Measurements from ENCODE around the gene IMMP2L.

IMMP2L gene

DNA sequence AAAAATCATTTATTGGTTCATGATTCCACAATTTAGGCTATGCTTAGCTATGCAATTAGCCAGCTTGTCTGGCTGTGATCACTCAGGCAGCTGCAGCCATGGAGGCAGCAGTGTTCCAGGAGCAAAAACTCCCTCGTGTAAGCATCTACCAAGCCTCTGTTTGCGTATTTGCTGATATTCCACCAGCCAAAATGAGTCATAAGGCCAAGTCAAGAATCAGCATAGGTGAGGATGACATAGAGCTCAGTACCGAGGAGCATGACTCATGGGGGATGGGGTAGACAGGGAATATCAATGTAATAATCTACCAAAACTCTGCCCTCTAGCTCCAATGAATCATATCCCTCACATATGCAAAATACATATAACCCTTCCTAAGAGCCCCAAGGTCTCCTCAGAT is 63.3 kb downstream of the IMMP2L start:
- no peak for DNase-seq (ENCODE audit: extremely low spot score)

GRCh38 chr7:111498391-111499007 is 63.8 kb downstream of the IMMP2L start:
- no peak for DNase-seq (ENCODE audit: extremely low spot score)
- CTCF ChIA-PET, result no interaction called here
- POLR2A ChIA-PET, result no interaction called here

More for the DNA sequence above, 63.3 kb downstream of the IMMP2L start:
- CTCF ChIA-PET, result no interaction called here
- POLR2A ChIA-PET, result no interaction called here
- TF ChIP-seq FOXK2 (IDR thresholded peaks at IDR 0.05) (no peak), TARDBP (IDR thresholded peaks at IDR 0.05) (no peak), BHLHE40 (IDR thresholded peaks at IDR 0.05; ENCODE audit: borderline replicate concordance) (no peak), L3MBTL2 (conservative IDR thresholded peaks at IDR 0.05) (no peak), PKNOX1 (IDR thresholded peaks at IDR 0.05) (no peak), FOXA1 (IDR thresholded peaks at IDR 0.05) (no peak)

DNA sequence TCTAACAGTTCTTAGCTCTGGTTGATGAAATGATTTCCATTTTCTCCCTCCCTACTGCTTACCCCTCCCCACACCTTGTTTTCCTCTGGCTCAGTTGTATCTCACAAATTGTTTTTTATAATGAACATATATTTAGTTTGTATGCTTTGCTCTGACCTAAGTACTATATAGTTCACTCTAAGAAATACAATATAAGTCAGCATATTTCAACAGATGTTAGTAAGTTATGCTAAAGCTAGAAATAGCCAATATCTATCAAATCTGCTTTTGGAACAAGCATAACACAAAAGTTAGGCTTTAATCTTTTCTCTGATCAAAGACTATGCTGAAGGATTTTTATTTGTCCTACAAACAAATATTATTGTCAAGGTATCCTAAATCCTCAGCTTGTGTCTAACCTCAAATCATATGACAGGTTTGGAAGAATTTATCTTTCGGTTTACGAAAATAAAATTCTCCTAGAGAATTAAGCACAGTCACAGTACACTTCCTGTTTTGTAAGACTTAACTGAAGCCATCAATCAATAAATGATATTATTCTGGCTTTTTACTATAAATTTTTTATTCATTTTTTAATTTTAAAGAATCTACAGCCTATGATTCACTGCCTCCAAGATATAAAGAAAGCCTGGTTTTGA is 67.0 kb downstream of the IMMP2L start:
- TF ChIP-seq ELF4 (IDR thresholded peaks at IDR 0.05) (no peak), TARDBP (IDR thresholded peaks at IDR 0.05) (no peak), FOXM1 (IDR thresholded peaks at IDR 0.05; ENCODE audit: borderline replicate concordance) (no peak)
- DNase-seq (ENCODE audit: extremely low spot score), result no peak
- CTCF ChIA-PET, result no interaction called here
- POLR2A ChIA-PET, result no interaction called here

More at GRCh38 chr7:111498391-111499007, 63.8 kb downstream of the IMMP2L start:
- TF ChIP-seq FOXM1 (IDR thresholded peaks at IDR 0.05; ENCODE audit: borderline replicate concordance), result no peak
- TF ChIP-seq BHLHE40 (IDR thresholded peaks at IDR 0.05; ENCODE audit: borderline replicate concordance), result no peak
- no peak for TF ChIP-seq HDGF (IDR thresholded peaks at IDR 0.05; ENCODE audit: borderline replicate concordance)
- TF ChIP-seq PKNOX1 (IDR thresholded peaks at IDR 0.05), result no peak
- no peak for TF ChIP-seq LEF1 (IDR thresholded peaks at IDR 0.05; ENCODE audit: borderline replicate concordance)
- no peak for TF ChIP-seq ELF4 (IDR thresholded peaks at IDR 0.05)
- no peak for TF ChIP-seq ARNT (IDR thresholded peaks at IDR 0.05)

DNA sequence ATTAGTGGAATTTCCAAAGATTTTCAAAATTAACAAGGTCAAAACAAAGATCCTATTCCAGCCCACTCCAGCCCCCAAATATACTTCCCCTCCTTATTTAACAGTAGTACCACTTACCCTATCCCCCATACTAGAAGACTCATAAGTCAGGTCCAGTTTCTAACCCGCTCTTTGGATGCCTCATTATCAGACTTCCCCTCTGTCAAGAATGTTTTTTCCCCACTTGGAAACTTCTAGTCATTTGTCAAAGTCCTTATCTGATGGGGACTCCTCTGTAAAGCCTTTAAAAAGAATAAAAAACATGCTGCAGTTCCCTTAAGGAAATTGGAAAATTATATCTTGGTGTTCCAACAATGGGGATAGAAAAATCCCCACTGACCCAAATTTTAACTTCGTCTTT is 70.1 kb downstream of the IMMP2L start:
- DNase-seq (ENCODE audit: extremely low spot score), result no peak
- ChIA-PET POLR2A (no interaction called here), CTCF (no interaction called here)
- no peak for TF ChIP-seq L3MBTL2 (conservative IDR thresholded peaks at IDR 0.05)
- no peak for TF ChIP-seq ARNT (IDR thresholded peaks at IDR 0.05)
- no peak for TF ChIP-seq CTBP1 (IDR thresholded peaks at IDR 0.05; ENCODE audit: borderline replicate concordance)
- TF ChIP-seq FOXA1 (IDR thresholded peaks at IDR 0.05), result no peak
- no peak for TF ChIP-seq PKNOX1 (IDR thresholded peaks at IDR 0.05)
- TF ChIP-seq FOXK2 (IDR thresholded peaks at IDR 0.05), result no peak
- no peak for TF ChIP-seq BHLHE40 (IDR thresholded peaks at IDR 0.05; ENCODE audit: borderline replicate concordance)
- TF ChIP-seq NFRKB (IDR thresholded peaks at IDR 0.05), result no peak
- TF ChIP-seq SUZ12 (IDR thresholded peaks at IDR 0.05), result no peak
- no peak for TF ChIP-seq FOXM1 (IDR thresholded peaks at IDR 0.05; ENCODE audit: borderline replicate concordance)
- no peak for TF ChIP-seq TARDBP (IDR thresholded peaks at IDR 0.05)
- no peak for TF ChIP-seq LEF1 (IDR thresholded peaks at IDR 0.05; ENCODE audit: borderline replicate concordance)
- no peak for TF ChIP-seq SP1 (IDR thresholded peaks at IDR 0.05)
- TF ChIP-seq ELF4 (IDR thresholded peaks at IDR 0.05), result no peak

- CTCF ChIA-PET, result no interaction called here
- 0 out of 2 replicates have a peak, but pooled peaks have one; percentile 28 for TF ChIP-seq PKNOX1 (IDR thresholded peaks at IDR 0.05)
- no peak for TF ChIP-seq ARNT (IDR thresholded peaks at IDR 0.05)
- TF ChIP-seq ZNF384 (IDR thresholded peaks at IDR 0.05), result no peak
- DNase-seq (ENCODE audit: extremely low spot score), result peak; percentile 39
- POLR2A ChIA-PET, result no interaction called here
Observed at GRCh38 chr7:111486472-111487142, 75.7 kb downstream of the IMMP2L start.

DNA sequence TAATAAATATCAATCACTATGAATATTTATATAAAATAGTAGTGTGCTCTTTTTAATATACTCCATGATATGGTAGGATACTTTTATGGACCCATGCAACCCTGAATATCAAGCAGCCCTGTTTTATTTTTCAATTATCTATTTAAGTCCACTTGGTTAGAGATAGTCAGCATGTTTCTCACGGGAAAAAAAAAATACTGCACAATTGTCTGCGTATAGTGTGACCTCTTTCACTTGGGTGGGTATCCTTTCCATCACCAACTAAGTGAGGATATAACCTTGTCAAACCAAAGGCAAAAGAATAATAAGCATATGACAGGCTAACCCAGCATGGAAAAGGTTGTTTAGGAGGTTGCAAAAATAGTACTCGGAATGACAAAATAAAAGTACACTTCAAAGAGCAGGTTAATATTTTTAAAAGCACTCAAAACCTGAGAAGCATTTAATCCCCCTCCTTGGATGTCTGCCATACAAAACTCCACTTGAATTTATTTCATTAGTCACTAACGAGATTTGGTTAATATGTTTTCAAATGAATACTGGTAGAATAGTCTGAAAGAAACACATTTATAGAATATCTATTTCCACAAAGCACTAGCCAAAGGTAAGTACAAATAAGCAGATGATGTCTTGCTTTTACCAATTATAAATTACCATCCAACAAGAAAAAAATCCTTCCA is 76.5 kb downstream of the IMMP2L start:
- CTCF ChIA-PET, result no interaction called here
- DNase-seq (ENCODE audit: extremely low spot score), result no peak
- TF ChIP-seq FOXM1 (IDR thresholded peaks at IDR 0.05; ENCODE audit: borderline replicate concordance) (no peak), ZNF384 (IDR thresholded peaks at IDR 0.05) (no peak), TARDBP (IDR thresholded peaks at IDR 0.05) (no peak), LEF1 (IDR thresholded peaks at IDR 0.05; ENCODE audit: borderline replicate concordance) (no peak), HDGF (IDR thresholded peaks at IDR 0.05; ENCODE audit: borderline replicate concordance) (no peak), ELF4 (IDR thresholded peaks at IDR 0.05) (no peak), SUZ12 (IDR thresholded peaks at IDR 0.05) (no peak), CTBP1 (IDR thresholded peaks at IDR 0.05; ENCODE audit: borderline replicate concordance) (no peak), FOXK2 (IDR thresholded peaks at IDR 0.05) (no peak), BHLHE40 (IDR thresholded peaks at IDR 0.05; ENCODE audit: borderline replicate concordance) (no peak), FOXA1 (IDR thresholded peaks at IDR 0.05) (no peak), ARNT (IDR thresholded peaks at IDR 0.05) (no peak), PKNOX1 (IDR thresholded peaks at IDR 0.05) (no peak)
- POLR2A ChIA-PET, result no interaction called here
